ENCODE measurements around the gene KRT36. TPM values are rescaled to one million over a fixed set of nuclear protein-coding genes. Genes with fewer than 3 reads are reported as not detected.

Gene KRT36
- total and polyA plus RNA-seq, 2 experiments from 2014 or later: not detected

GRCh38 chr17:41520821-41521521 lies 31.3 kb upstream of the KRT36 start (continued):
- TF ChIP-seq ZNF462 (CRISPR knock-in tag; IDR thresholded peaks at IDR 0.05) (no peak), JUNB (IDR thresholded peaks at IDR 0.05; ENCODE audit: unreplicated experiment) (no peak), POLR2AphosphoS5 (IDR thresholded peaks at IDR 0.05; ENCODE audit: low read depth) (no peak), STAT1 (IDR thresholded peaks at IDR 0.05; ENCODE audit: unreplicated experiment) (no peak), EZH2phosphoT487 (IDR thresholded peaks at IDR 0.05; ENCODE audit: unreplicated experiment) (no peak)
- TF ChIP-seq, protein P1, sequence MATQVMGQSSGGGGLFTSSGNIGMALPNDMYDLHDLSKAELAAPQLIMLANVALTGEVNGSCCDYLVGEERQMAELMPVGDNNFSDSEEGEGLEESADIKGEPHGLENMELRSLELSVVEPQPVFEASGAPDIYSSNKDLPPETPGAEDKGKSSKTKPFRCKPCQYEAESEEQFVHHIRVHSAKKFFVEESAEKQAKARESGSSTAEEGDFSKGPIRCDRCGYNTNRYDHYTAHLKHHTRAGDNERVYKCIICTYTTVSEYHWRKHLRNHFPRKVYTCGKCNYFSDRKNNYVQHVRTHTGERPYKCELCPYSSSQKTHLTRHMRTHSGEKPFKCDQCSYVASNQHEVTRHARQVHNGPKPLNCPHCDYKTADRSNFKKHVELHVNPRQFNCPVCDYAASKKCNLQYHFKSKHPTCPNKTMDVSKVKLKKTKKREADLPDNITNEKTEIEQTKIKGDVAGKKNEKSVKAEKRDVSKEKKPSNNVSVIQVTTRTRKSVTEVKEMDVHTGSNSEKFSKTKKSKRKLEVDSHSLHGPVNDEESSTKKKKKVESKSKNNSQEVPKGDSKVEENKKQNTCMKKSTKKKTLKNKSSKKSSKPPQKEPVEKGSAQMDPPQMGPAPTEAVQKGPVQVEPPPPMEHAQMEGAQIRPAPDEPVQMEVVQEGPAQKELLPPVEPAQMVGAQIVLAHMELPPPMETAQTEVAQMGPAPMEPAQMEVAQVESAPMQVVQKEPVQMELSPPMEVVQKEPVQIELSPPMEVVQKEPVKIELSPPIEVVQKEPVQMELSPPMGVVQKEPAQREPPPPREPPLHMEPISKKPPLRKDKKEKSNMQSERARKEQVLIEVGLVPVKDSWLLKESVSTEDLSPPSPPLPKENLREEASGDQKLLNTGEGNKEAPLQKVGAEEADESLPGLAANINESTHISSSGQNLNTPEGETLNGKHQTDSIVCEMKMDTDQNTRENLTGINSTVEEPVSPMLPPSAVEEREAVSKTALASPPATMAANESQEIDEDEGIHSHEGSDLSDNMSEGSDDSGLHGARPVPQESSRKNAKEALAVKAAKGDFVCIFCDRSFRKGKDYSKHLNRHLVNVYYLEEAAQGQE (IDR thresholded peaks at IDR 0.05; ENCODE audit: unreplicated experiment): no peak
- TF ChIP-seq, protein P2, sequence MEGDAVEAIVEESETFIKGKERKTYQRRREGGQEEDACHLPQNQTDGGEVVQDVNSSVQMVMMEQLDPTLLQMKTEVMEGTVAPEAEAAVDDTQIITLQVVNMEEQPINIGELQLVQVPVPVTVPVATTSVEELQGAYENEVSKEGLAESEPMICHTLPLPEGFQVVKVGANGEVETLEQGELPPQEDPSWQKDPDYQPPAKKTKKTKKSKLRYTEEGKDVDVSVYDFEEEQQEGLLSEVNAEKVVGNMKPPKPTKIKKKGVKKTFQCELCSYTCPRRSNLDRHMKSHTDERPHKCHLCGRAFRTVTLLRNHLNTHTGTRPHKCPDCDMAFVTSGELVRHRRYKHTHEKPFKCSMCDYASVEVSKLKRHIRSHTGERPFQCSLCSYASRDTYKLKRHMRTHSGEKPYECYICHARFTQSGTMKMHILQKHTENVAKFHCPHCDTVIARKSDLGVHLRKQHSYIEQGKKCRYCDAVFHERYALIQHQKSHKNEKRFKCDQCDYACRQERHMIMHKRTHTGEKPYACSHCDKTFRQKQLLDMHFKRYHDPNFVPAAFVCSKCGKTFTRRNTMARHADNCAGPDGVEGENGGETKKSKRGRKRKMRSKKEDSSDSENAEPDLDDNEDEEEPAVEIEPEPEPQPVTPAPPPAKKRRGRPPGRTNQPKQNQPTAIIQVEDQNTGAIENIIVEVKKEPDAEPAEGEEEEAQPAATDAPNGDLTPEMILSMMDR (conservative IDR thresholded peaks at IDR 0.05; ENCODE audit: low read depth in 2 of 2): no peak
